ENCODE results near the gene GPRIN1.

DNA sequence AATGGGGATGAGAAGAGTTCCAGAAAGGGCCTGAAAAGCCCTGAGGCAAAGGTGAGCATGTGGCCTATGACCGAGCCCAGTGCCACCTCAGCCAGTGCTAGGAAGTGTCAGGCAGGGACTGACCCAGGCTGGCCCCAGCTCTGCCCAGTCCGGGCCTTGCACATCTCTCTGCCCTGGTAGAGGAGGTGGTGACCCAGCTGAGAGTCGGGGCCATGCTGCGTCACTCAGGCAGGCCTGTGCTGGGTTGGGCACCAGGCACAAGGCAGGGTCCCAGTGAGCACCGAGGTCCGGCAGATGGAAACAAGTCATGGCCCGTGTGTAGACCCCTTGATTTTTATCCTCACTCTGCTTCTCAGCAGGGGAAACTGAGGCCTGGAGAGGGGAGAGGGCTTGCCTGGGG lies 60.1 kb downstream of the GPRIN1 start:
- TF ChIP-seq POLR2A (IDR thresholded peaks at IDR 0.05; ENCODE audit: low read depth, low read length) (no peak), POLR2AphosphoS5 (IDR thresholded peaks at IDR 0.05; ENCODE audit: low read depth, low read length) (no peak)

Measured in GM12892 (cell line).